ENCODE measurements around the gene BUB1B. TPM values are rescaled to one million over a fixed set of nuclear protein-coding genes. Genes with fewer than 3 reads are reported as not detected.
"Not testable (repeated sequence)": the region's sequence is repeated elsewhere in the genome, so short reads cannot be mapped to it uniquely, and the experiment has no call there.

The BUB1B gene, protein sequence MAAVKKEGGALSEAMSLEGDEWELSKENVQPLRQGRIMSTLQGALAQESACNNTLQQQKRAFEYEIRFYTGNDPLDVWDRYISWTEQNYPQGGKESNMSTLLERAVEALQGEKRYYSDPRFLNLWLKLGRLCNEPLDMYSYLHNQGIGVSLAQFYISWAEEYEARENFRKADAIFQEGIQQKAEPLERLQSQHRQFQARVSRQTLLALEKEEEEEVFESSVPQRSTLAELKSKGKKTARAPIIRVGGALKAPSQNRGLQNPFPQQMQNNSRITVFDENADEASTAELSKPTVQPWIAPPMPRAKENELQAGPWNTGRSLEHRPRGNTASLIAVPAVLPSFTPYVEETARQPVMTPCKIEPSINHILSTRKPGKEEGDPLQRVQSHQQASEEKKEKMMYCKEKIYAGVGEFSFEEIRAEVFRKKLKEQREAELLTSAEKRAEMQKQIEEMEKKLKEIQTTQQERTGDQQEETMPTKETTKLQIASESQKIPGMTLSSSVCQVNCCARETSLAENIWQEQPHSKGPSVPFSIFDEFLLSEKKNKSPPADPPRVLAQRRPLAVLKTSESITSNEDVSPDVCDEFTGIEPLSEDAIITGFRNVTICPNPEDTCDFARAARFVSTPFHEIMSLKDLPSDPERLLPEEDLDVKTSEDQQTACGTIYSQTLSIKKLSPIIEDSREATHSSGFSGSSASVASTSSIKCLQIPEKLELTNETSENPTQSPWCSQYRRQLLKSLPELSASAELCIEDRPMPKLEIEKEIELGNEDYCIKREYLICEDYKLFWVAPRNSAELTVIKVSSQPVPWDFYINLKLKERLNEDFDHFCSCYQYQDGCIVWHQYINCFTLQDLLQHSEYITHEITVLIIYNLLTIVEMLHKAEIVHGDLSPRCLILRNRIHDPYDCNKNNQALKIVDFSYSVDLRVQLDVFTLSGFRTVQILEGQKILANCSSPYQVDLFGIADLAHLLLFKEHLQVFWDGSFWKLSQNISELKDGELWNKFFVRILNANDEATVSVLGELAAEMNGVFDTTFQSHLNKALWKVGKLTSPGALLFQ
- 95.8 and 96.6 TPM in 2 replicates for total RNA-seq
- long read RNA-seq, transcript BUB1B-201 (23 exons, 3,725 nt) = major isoform, 14 of 60 reads
- long read RNA-seq, partial matches to known transcripts = 37 of 60 reads
- long read RNA-seq, other reads (novel, unspliced or antisense) = 9 of 60 reads

DNA sequence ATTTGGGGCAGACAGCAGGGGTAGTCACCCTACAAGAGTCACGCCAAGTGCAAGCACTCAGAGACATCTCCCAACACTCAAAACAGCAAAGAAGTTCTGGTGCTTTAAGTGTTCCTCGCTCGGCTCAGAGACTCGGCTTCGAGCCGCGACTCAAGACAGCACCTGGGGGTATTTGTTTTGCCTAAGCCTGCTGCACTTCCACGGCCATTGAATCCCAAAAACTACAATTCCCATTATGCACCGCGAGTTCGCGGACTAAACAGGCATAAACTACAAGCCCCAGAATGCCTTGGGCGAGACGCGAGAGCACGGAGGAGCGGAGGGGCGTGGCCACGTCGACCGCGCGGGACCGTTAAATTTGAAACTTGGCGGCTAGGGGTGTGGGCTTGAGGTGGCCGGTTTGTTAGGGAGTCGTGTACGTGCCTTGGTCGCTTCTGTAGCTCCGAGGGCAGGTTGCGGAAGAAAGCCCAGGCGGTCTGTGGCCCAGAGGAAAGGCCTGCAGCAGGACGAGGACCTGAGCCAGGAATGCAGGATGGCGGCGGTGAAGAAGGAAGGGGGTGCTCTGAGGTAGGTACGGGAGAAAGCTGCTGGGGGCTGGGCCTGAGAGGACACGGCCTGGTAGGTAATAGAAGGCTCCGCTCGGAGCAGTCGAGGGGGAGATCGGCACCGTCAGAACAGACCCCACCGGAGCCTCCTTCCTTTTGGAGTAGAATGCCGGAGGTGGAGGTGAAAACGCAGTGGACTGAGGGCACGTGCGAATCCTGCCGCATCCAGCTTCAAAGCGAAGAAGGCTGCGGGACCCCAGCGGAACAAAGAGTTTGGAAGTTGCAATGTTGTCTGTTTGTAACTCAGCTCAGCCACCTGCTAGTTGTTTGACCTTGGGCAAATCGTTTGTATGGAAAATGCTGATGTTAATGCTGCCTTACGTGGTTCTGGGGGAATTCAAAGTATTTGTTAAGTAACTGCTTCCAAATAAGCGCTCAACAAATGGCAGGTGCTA, at the start of gene BUB1B:
Gene BUB1B, plus strand, starts transcription at position 381 of the 1,000 bp plus-strand sequence. Its CDS starts 152 bp downstream, at position 533.
- no peaks in the 10 kb centered on the region for H3K27me3 Mint-ChIP-seq (ENCODE audit: low read depth)
- no peak for TF ChIP-seq CTCF (conservative IDR thresholded peaks at IDR 0.05)
- peak; percentile 94 for DNase-seq (ENCODE audit: low read depth, low spot score)
- no peak within 1 kb of the TSS for H3K27ac Mint-ChIP-seq (ENCODE audit: unreplicated experiment)
- peaks cover 4% of the 10 kb centered on the region for H3K36me3 Mint-ChIP-seq (ENCODE audit: low read depth)
- peak within 1 kb of the TSS; percentile 33 for H3K4me3 Mint-ChIP-seq
- peaks cover 9% of the 10 kb centered on the region for H3K4me1 Mint-ChIP-seq
- no peaks in the 10 kb centered on the region for H3K9me3 Mint-ChIP-seq

DNA sequence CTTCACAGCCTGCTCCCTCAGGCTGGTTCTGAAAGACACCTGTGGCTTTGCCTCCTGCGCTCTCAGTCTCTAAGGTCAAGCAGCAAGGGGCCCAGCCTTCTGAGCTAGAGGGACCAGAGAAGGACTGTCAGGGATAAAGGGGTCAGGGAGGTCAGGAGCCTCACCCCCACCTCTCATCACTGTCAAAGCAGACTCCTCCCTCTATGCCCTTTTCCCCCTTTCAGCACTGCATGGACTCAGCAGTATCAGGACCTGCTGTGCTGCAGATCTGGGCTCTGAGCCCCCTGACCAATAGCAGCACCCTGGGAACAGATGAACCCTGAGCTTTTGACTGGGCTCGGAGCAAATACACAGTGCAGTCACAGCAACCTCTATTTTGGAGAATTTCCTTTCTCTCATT, 49.0 kb upstream of the BUB1B start:
- Mint-ChIP-seq H3K36me3 (ENCODE audit: low read depth) (no peaks in the 10 kb centered on the region), H3K27me3 (ENCODE audit: low read depth) (no peaks in the 10 kb centered on the region), H3K9me3 (no peaks in the 10 kb centered on the region), H3K27ac (ENCODE audit: unreplicated experiment) (peak overlapping the region; percentile 80), H3K4me1 (peaks cover 66% of the 10 kb centered on the region), H3K4me3 (peak overlapping the region; percentile 75)
- no peak for TF ChIP-seq CTCF (conservative IDR thresholded peaks at IDR 0.05)
- DNase-seq (ENCODE audit: low read depth, low spot score) = no peak

DNA sequence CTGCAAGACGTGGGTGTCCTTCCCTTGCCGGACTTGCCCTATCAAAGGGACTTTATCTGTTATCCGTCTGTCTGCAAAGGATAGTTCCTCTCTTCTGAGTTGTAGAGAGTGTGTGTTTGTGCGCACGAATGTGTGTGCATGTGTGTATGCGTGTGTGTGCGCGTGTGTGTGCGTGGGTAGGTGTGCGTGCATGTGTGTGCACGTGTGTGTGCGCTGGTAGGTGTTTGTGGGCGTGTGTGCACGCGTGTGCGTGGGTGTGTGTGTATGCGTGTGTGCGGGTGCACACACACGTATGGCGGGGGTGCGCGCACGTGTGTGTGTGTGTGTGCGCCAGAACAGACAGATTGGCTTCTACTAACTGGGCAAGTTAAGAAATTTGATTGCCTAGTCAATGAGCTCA, 48.1 kb upstream of the BUB1B start:
- TF ChIP-seq CTCF (conservative IDR thresholded peaks at IDR 0.05) = no peak
- H3K4me3 Mint-ChIP-seq = peak overlapping the region; percentile 75
- no peaks in the 10 kb centered on the region for H3K27me3 Mint-ChIP-seq (ENCODE audit: low read depth)

GRCh38 chr15:40114218-40114617, 46.7 kb upstream of the BUB1B start:
- TF ChIP-seq CTCF (conservative IDR thresholded peaks at IDR 0.05) = no peak
- H3K36me3 Mint-ChIP-seq (ENCODE audit: low read depth) = no peaks in the 10 kb centered on the region
- H3K4me1 Mint-ChIP-seq = peaks cover 48% of the 10 kb centered on the region
- H3K27ac Mint-ChIP-seq (ENCODE audit: unreplicated experiment) = no peak overlapping the region
- H3K27me3 Mint-ChIP-seq (ENCODE audit: low read depth) = no peaks in the 10 kb centered on the region
- H3K4me3 Mint-ChIP-seq = no peak overlapping the region
- no peak for DNase-seq (ENCODE audit: low read depth, low spot score)
- H3K9me3 Mint-ChIP-seq = no peaks in the 10 kb centered on the region

More for the DNA sequence above, 48.1 kb upstream of the BUB1B start:
- no peaks in the 10 kb centered on the region for H3K9me3 Mint-ChIP-seq
- DNase-seq (ENCODE audit: low read depth, low spot score) = no peak
- H3K27ac Mint-ChIP-seq (ENCODE audit: unreplicated experiment) = peak overlapping the region; percentile 72
- H3K4me1 Mint-ChIP-seq = peaks cover 57% of the 10 kb centered on the region
- H3K36me3 Mint-ChIP-seq (ENCODE audit: low read depth) = no peaks in the 10 kb centered on the region

DNA sequence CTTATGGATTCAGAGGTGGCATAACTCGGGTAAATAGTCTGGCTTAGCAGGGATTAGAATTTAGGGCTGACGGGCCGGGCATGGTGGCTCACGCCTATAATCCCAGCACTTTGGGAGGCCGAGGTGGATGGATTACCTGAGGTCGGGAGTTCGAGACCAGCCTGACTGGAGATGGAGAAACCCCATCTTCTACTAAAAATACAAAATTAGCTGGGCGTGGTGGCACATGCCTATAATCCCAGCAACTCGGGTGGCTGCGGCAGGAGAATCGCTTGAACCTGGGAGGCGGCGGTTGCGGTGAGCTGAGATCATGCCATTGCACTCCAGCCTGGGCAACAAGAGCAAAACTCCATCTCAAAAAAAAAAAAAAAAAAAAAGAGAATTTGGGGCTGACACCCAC, 45.8 kb upstream of the BUB1B start:
- H3K9me3 Mint-ChIP-seq; H3K4me3 Mint-ChIP-seq; H3K27me3 Mint-ChIP-seq (ENCODE audit: low read depth); DNase-seq (ENCODE audit: low read depth, low spot score); H3K36me3 Mint-ChIP-seq (ENCODE audit: low read depth): not testable (repeated sequence)
- Mint-ChIP-seq H3K4me1 (peaks cover 43% of the 10 kb centered on the region), H3K27ac (ENCODE audit: unreplicated experiment) (peak overlapping the region; percentile 89)
